Lower leg skin (tissue), 3 donors: ENCODE measurements around the gene ACTC1.

Experiments used
- POLR2A ChIP-seq, 2 donors: fragments of 450-650 bp; IDR thresholded peaks; one replicate each; pipeline ENCODE4 v1.6.1; 2016 to 2017; ENCODE audit warnings: antibody characterized with exemption in 2 of 2, mild to moderate bottlenecking in 1 of 2, moderate library complexity in 1 of 2
- TF ChIP-seq, protein P1 (sequence below), 3 donors: fragments of 450-650 bp; IDR thresholded peaks; one replicate each; pipeline ENCODE4 v1.5.1; 2016; ENCODE audit warnings: antibody characterized with exemption in 3 of 3, mild to moderate bottlenecking in 3 of 3, moderate library complexity in 2 of 3

- TF ChIP-seq, protein P1, sequence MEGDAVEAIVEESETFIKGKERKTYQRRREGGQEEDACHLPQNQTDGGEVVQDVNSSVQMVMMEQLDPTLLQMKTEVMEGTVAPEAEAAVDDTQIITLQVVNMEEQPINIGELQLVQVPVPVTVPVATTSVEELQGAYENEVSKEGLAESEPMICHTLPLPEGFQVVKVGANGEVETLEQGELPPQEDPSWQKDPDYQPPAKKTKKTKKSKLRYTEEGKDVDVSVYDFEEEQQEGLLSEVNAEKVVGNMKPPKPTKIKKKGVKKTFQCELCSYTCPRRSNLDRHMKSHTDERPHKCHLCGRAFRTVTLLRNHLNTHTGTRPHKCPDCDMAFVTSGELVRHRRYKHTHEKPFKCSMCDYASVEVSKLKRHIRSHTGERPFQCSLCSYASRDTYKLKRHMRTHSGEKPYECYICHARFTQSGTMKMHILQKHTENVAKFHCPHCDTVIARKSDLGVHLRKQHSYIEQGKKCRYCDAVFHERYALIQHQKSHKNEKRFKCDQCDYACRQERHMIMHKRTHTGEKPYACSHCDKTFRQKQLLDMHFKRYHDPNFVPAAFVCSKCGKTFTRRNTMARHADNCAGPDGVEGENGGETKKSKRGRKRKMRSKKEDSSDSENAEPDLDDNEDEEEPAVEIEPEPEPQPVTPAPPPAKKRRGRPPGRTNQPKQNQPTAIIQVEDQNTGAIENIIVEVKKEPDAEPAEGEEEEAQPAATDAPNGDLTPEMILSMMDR (IDR thresholded peaks at IDR 0.05), result no peak
- TF ChIP-seq POLR2A (IDR thresholded peaks at IDR 0.05), result no peak
Observed at GRCh38 chr15:34808016-34808415, 12.7 kb upstream of the ACTC1 start.
